ENCODE data around the gene ATAD3C. TPM values are rescaled to one million over a fixed set of nuclear protein-coding genes. Genes with fewer than 3 reads are reported as not detected.
"Not testable (repeated sequence)": the region's sequence is repeated elsewhere in the genome, so short reads cannot be mapped to it uniquely, and the experiment has no call there.

The ATAD3C gene
- total RNA-seq, 4 donors from 2014 or later = 0.47 to 1.1 (median 0.94) TPM; not detected in 1

GRCh38 chr1:1452882-1453281 lies 3.4 kb downstream of the ATAD3C start:
- Histone ChIP-seq H3K27ac (no peak overlapping the region), H3K27me3 (no peaks in the 10 kb centered on the region), H3K36me3 (no peaks in the 10 kb centered on the region), H3K9me3 (no peaks in the 10 kb centered on the region), H3K4me3 (no peak overlapping the region), H3K4me1 (no peaks in the 10 kb centered on the region)
- no peak for ATAC-seq
- 87% methylated on average over 8 of the region's 16 CpGs; no CpG with 5 or more reads in 1 of the 2 donors for WGBS, 2 donors (ENCODE audit: low coverage in 1 of 2)
- TF ChIP-seq POLR2A (IDR thresholded peaks at IDR 0.05) (no peak), POLR2AphosphoS5 (IDR thresholded peaks at IDR 0.05) (no peak), CTCF (IDR thresholded peaks at IDR 0.05) (no peak), EP300 (IDR thresholded peaks at IDR 0.05) (no peak)

GRCh38 chr1:1454286-1455056 lies 5.0 kb downstream of the ATAD3C start:
- H3K27me3 ChIP-seq, H3K4me3 ChIP-seq, H3K4me1 ChIP-seq, H3K9me3 ChIP-seq, H3K36me3 ChIP-seq, H3K27ac ChIP-seq, ATAC-seq: not testable (repeated sequence)
- WGBS, 2 donors (ENCODE audit: low coverage in 1 of 2) = 67% methylated on average over 3 of the region's 41 CpGs; no CpG with 5 or more reads in 1 of the 2 donors

GRCh38 chr1:1455366-1455884 lies 5.9 kb downstream of the ATAD3C start:
- no peak for TF ChIP-seq POLR2A (IDR thresholded peaks at IDR 0.05)
- TF ChIP-seq EP300 (IDR thresholded peaks at IDR 0.05) = no peak
- TF ChIP-seq POLR2AphosphoS5 (IDR thresholded peaks at IDR 0.05) = no peak
- no peak for TF ChIP-seq CTCF (IDR thresholded peaks at IDR 0.05)

GRCh38 chr1:1455934-1456333 lies 6.4 kb downstream of the ATAD3C start:
- H3K4me1 ChIP-seq, ATAC-seq, H3K9me3 ChIP-seq, H3K36me3 ChIP-seq, H3K4me3 ChIP-seq, H3K27me3 ChIP-seq, H3K27ac ChIP-seq: not testable (repeated sequence)
- WGBS, 2 donors (ENCODE audit: low coverage in 1 of 2) = no CpG with 5 or more reads among the region's 15 CpGs

More at GRCh38 chr1:1455366-1455884, 5.9 kb downstream of the ATAD3C start:
- no peak for ATAC-seq
- H3K36me3 ChIP-seq = no peaks in the 10 kb centered on the region
- H3K9me3 ChIP-seq = no peaks in the 10 kb centered on the region
- 95% methylated on average over 5 of the region's 30 CpGs; no CpG with 5 or more reads in 1 of the 2 donors for WGBS, 2 donors (ENCODE audit: low coverage in 1 of 2)
- H3K4me1 ChIP-seq = no peaks in the 10 kb centered on the region
- H3K27me3 ChIP-seq = no peaks in the 10 kb centered on the region
- H3K27ac ChIP-seq = no peak overlapping the region
- no peak overlapping the region for H3K4me3 ChIP-seq

GRCh38 chr1:1456683-1457255 lies 7.3 kb downstream of the ATAD3C start:
- not testable (repeated sequence) for H3K4me1 ChIP-seq, H3K4me3 ChIP-seq, H3K9me3 ChIP-seq, H3K27me3 ChIP-seq, H3K36me3 ChIP-seq, H3K27ac ChIP-seq, ATAC-seq
- WGBS, 2 donors (ENCODE audit: low coverage in 1 of 2) = no CpG with 5 or more reads among the region's 22 CpGs

GRCh38 chr1:1459156-1459555 lies 9.7 kb downstream of the ATAD3C start:
- not testable (repeated sequence) for H3K36me3 ChIP-seq, H3K9me3 ChIP-seq, H3K4me1 ChIP-seq, H3K27me3 ChIP-seq, H3K27ac ChIP-seq, H3K4me3 ChIP-seq, ATAC-seq
- WGBS, 2 donors (ENCODE audit: low coverage in 1 of 2) = no CpG with 5 or more reads among the region's 19 CpGs

- H3K4me3 ChIP-seq, H3K27me3 ChIP-seq, H3K4me1 ChIP-seq, H3K9me3 ChIP-seq, ATAC-seq, H3K36me3 ChIP-seq, H3K27ac ChIP-seq: not testable (repeated sequence)
- WGBS, 2 donors (ENCODE audit: low coverage in 1 of 2) = 91% methylated on average over 8 of the region's 14 CpGs; no CpG with 5 or more reads in 1 of the 2 donors
Observed at GRCh38 chr1:1459711-1460110, 10.2 kb downstream of the ATAD3C start.

All from gastroesophageal sphincter (tissue), 4 donors.